ENCODE measurements around the gene SNX22.
A peak's percentile ranks its signal among the peaks of the same experiment; 100 is the strongest.

The SNX22 gene

GRCh38 chr15:64158363-64159134 lies 7.0 kb downstream of the SNX22 start:
- DNase-seq: no peak

- no peak for DNase-seq
Measured at GRCh38 chr15:64161688-64162477, 10.4 kb downstream of the SNX22 start.

GRCh38 chr15:64162478-64162868 lies 10.9 kb downstream of the SNX22 start:
- no peak for DNase-seq

- peak; percentile 94 for DNase-seq
Measured at GRCh38 chr15:64162869-64163658, 11.5 kb downstream of the SNX22 start, which contains the start of gene PPIB. Gene PPIB, minus strand, starts transcription at chr15:64163022. Its CDS starts 36 bp downstream, at chr15:64162986.

GRCh38 chr15:64163659-64164362 lies 12.3 kb downstream of the SNX22 start:
- peak; percentile 43 for DNase-seq

GRCh38 chr15:64164436-64164835 lies 12.9 kb downstream of the SNX22 start:
- no peak for DNase-seq

GRCh38 chr15:64166102-64166890 lies 14.8 kb downstream of the SNX22 start:
- DNase-seq: no peak

- DNase-seq: no peak
Measured at GRCh38 chr15:64180235-64180824, 28.8 kb downstream of the SNX22 start.

GRCh38 chr15:64182859-64183370 lies 31.4 kb downstream of the SNX22 start:
- no peak for DNase-seq

GRCh38 chr15:64185146-64185911 lies 33.8 kb downstream of the SNX22 start:
- no peak for DNase-seq

- no peak for DNase-seq
Measured at GRCh38 chr15:64187396-64188191, 36.1 kb downstream of the SNX22 start.

- no peak for DNase-seq
Measured at GRCh38 chr15:64191971-64192830, 40.7 kb downstream of the SNX22 start.

GRCh38 chr15:64193971-64194370 lies 42.4 kb downstream of the SNX22 start:
- no peak for DNase-seq

- no peak for DNase-seq
Measured at GRCh38 chr15:64197425-64197824, 45.9 kb downstream of the SNX22 start.

GRCh38 chr15:64205202-64205601 lies 53.7 kb downstream of the SNX22 start:
- DNase-seq: no peak
